ENCODE measurements around the gene FAU. TPM values are rescaled to one million over a fixed set of nuclear protein-coding genes. Genes with fewer than 3 reads are reported as not detected.
A peak's percentile ranks its signal among the peaks of the same experiment; 100 is the strongest.

The FAU gene
- total and polyA plus RNA-seq, 2 of the 13 experiments (the other 11 are each of a cell fraction or from before 2014, with no cell fraction given) = 374 to 869 TPM

DNA sequence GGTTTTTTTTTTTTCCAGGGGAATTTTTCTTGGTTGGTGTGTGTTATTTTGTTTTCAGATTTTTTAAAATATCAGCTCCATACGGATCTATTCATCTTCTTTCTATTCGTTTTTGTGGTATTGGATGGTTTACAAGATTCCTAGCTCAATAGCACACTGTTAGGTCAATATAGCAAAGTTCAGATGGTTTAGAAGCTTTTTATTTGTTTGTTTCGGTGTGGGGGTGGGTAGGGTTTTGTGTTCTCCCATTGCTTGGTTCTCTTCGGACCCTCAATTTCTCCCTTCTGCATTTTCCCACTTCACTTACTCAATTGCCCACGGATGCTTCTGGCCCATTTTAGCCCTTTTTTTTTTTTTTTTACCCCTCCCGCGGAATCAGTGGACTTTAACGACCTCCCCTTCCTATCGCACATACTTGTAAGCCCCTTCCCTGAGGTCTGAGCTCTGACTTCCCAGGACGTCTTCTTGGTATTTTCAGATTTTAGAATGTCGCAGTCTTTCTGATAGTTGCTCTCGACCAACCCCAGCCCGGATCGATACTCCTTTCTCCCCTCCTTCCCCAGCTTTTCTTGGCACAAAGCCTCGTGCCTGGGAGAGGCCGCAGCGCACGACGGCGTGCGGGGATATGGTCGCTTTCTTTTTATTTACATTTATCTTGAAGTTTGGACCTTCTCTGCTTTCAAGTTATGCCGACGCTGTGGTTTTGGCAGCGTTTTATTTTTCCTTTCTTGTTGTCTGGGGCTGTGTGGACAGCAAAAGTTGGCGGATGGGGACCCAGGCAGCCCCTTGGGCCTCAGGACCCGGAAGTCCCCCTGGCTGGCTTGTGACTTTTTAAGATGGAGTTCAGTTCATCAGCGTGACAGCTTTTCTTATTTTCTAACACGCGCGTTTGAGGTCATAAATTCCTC, 43.7 kb upstream of the FAU start (continued):
- TF ChIP-seq, protein P1, sequence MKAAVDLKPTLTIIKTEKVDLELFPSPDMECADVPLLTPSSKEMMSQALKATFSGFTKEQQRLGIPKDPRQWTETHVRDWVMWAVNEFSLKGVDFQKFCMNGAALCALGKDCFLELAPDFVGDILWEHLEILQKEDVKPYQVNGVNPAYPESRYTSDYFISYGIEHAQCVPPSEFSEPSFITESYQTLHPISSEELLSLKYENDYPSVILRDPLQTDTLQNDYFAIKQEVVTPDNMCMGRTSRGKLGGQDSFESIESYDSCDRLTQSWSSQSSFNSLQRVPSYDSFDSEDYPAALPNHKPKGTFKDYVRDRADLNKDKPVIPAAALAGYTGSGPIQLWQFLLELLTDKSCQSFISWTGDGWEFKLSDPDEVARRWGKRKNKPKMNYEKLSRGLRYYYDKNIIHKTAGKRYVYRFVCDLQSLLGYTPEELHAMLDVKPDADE (CRISPR knock-in tag; IDR thresholded peaks at IDR 0.05) = no peak
- TF ChIP-seq ZNF557 (CRISPR knock-in tag; IDR thresholded peaks at IDR 0.05) (no peak), PAF1 (CRISPR knock-in tag; IDR thresholded peaks at IDR 0.05) (no peak), PCBP2 (optimal IDR thresholded peaks at IDR 0.05; ENCODE audit: low read depth, low read length, poor library complexity, severe bottlenecking) (no peak), ZNF260 (CRISPR knock-in tag; IDR thresholded peaks at IDR 0.05; ENCODE audit: borderline replicate concordance, low read depth) (no peak), SP140L (CRISPR knock-in tag; IDR thresholded peaks at IDR 0.05; ENCODE audit: borderline replicate concordance) (no peak), REL (CRISPR knock-in tag; conservative IDR thresholded peaks at IDR 0.05) (no peak), FOXP1 (IDR thresholded peaks at IDR 0.05) (peak; percentile 76), FOXP1 (CRISPR knock-in tag; IDR thresholded peaks at IDR 0.05) (peak; percentile 88), SALL1 (CRISPR knock-in tag; IDR thresholded peaks at IDR 0.05) (peak; percentile 90), TARDBP (CRISPR knock-in tag; IDR thresholded peaks at IDR 0.05) (peak; percentile 66), DMAP1 (CRISPR knock-in tag; IDR thresholded peaks at IDR 0.05) (peak; percentile 84), KAT7 (CRISPR knock-in tag; IDR thresholded peaks at IDR 0.05; ENCODE audit: borderline replicate concordance) (no peak), NCOA1 (CRISPR knock-in tag; IDR thresholded peaks at IDR 0.05) (no peak), SRF (IDR thresholded peaks at IDR 0.05; ENCODE audit: low read depth, low read length) (no peak), ADNP (CRISPR knock-in tag; IDR thresholded peaks at IDR 0.05) (no peak), EEA1 (CRISPR knock-in tag; IDR thresholded peaks at IDR 0.05; ENCODE audit: borderline replicate concordance) (no peak), RNF219 (CRISPR knock-in tag; IDR thresholded peaks at IDR 0.05) (no peak), ZNF468 (CRISPR knock-in tag; IDR thresholded peaks at IDR 0.05) (no peak), ZKSCAN8 (CRISPR knock-in tag; IDR thresholded peaks at IDR 0.05; ENCODE audit: borderline replicate concordance) (0 out of 2 replicates have a peak, but pooled peaks have one; percentile 51), TRIM24 (CRISPR knock-in tag; IDR thresholded peaks at IDR 0.05) (no peak), HMG20B (CRISPR knock-in tag; conservative IDR thresholded peaks at IDR 0.05) (peak; percentile 59; the same call in 1 of the 2 replicates), ZNF431 (CRISPR knock-in tag; IDR thresholded peaks at IDR 0.05; ENCODE audit: borderline replicate concordance, low read depth) (no peak), ZNF747 (CRISPR knock-in tag; IDR thresholded peaks at IDR 0.05; ENCODE audit: borderline replicate concordance) (no peak), ZSCAN31 (CRISPR knock-in tag; IDR thresholded peaks at IDR 0.05; ENCODE audit: low read depth) (no peak), ZNF570 (CRISPR knock-in tag; IDR thresholded peaks at IDR 0.05; ENCODE audit: borderline replicate concordance) (0 out of 2 replicates have a peak, but pooled peaks have one; percentile 45)
- TF ChIP-seq, protein P2, sequence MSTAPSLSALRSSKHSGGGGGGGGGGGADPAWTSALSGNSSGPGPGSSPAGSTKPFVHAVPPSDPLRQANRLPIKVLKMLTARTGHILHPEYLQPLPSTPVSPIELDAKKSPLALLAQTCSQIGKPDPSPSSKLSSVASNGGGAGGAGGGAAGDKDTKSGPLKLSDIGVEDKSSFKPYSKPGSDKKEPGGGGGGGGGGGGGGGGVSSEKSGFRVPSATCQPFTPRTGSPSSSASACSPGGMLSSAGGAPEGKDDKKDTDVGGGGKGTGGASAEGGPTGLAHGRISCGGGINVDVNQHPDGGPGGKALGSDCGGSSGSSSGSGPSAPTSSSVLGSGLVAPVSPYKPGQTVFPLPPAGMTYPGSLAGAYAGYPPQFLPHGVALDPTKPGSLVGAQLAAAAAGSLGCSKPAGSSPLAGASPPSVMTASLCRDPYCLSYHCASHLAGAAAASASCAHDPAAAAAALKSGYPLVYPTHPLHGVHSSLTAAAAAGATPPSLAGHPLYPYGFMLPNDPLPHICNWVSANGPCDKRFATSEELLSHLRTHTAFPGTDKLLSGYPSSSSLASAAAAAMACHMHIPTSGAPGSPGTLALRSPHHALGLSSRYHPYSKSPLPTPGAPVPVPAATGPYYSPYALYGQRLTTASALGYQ (CRISPR knock-in tag; IDR thresholded peaks at IDR 0.05) = peak; percentile 52; the same call in 1 of the 2 replicates

Measured in HepG2 (cell line).